ENCODE results near the gene CTAGE9. TPM values are rescaled to one million over a fixed set of nuclear protein-coding genes. Genes with fewer than 3 reads are reported as not detected.

The CTAGE9 gene
- polyA plus RNA-seq, 1 donor from 2014 or later = not detected

DNA sequence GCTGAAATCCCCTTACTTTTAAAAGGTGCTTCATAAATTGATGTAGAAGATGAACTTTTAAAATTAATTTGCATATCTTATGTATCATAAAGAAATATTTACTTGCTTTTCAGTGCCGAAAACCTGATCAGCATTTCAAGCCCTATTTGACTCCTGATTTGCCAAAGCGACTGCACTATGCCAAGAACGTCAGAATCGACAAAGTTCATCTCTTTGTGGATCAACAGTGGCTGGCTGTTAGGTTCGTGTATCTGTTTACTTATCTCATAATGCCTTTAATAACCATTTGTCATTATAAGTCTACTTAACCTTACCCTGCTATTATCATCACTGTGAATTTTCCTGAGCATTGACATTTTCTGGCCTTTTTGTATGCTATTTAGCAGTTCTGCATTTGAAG lies 17.4 kb downstream of the CTAGE9 start:
- H3K4me3 ChIP-seq (ENCODE audit: low read length) = no peak overlapping the region
- H3K36me3 ChIP-seq (ENCODE audit: insufficient read depth, low read length) = no peaks in the 10 kb centered on the region
- no peak overlapping the region for H3K4me2 ChIP-seq (ENCODE audit: low read length)
- H2AFZ ChIP-seq (ENCODE audit: low read depth, low read length) = no peak overlapping the region
- no peaks in the 10 kb centered on the region for H4K20me1 ChIP-seq (ENCODE audit: insufficient read depth)
- no peak overlapping the region for H3K27ac ChIP-seq (ENCODE audit: low read length)
- no peaks in the 10 kb centered on the region for H3K27me3 ChIP-seq (ENCODE audit: insufficient read depth, low read depth, low read length)
- H3F3A ChIP-seq (ENCODE audit: insufficient read depth, low read length, poor library complexity, severe bottlenecking) = no peaks in the 10 kb centered on the region
- TF ChIP-seq, protein P1, sequence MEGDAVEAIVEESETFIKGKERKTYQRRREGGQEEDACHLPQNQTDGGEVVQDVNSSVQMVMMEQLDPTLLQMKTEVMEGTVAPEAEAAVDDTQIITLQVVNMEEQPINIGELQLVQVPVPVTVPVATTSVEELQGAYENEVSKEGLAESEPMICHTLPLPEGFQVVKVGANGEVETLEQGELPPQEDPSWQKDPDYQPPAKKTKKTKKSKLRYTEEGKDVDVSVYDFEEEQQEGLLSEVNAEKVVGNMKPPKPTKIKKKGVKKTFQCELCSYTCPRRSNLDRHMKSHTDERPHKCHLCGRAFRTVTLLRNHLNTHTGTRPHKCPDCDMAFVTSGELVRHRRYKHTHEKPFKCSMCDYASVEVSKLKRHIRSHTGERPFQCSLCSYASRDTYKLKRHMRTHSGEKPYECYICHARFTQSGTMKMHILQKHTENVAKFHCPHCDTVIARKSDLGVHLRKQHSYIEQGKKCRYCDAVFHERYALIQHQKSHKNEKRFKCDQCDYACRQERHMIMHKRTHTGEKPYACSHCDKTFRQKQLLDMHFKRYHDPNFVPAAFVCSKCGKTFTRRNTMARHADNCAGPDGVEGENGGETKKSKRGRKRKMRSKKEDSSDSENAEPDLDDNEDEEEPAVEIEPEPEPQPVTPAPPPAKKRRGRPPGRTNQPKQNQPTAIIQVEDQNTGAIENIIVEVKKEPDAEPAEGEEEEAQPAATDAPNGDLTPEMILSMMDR (IDR thresholded peaks at IDR 0.05; ENCODE audit: poor library complexity, severe bottlenecking) = no peak
- no peaks in the 10 kb centered on the region for H3K9me2 ChIP-seq (ENCODE audit: insufficient read depth, low read length)
- no peaks in the 10 kb centered on the region for H3K9me3 ChIP-seq (ENCODE audit: low read length)
- H3K79me2 ChIP-seq (replicated peaks; ENCODE audit: insufficient read depth, low read length) = no peaks in the 10 kb centered on the region
- no peak overlapping the region for H3K9ac ChIP-seq (ENCODE audit: low read length)

DNA sequence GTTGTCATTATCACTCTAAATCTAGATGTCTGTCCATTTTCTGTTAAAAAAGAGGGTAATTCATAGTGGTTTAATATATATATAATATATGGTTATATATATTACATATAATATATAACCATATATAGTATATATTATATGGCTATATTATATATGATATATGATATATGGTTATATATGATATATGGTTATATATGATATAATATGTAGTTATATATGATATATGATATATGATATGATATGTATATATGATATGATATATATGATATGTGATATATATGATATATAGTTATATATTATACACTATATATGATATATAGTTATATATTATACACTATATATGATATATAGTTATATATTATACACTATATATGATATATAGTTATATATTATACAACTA lies 18.2 kb downstream of the CTAGE9 start:
- Histone ChIP-seq H3K36me3 (ENCODE audit: insufficient read depth, low read length) (no peaks in the 10 kb centered on the region), H3F3A (ENCODE audit: insufficient read depth, low read length, poor library complexity, severe bottlenecking) (no peaks in the 10 kb centered on the region), H3K27me3 (ENCODE audit: insufficient read depth, low read depth, low read length) (no peaks in the 10 kb centered on the region), H3K4me2 (ENCODE audit: low read length) (no peak overlapping the region), H3K9ac (ENCODE audit: low read length) (no peak overlapping the region), H3K27ac (ENCODE audit: low read length) (no peak overlapping the region), H4K20me1 (ENCODE audit: insufficient read depth) (no peaks in the 10 kb centered on the region), H3K4me3 (ENCODE audit: low read length) (no peak overlapping the region), H3K79me2 (replicated peaks; ENCODE audit: insufficient read depth, low read length) (no peaks in the 10 kb centered on the region), H3K9me2 (ENCODE audit: insufficient read depth, low read length) (no peaks in the 10 kb centered on the region), H3K9me3 (ENCODE audit: low read length) (no peaks in the 10 kb centered on the region), H2AFZ (ENCODE audit: low read depth, low read length) (no peak overlapping the region)
- TF ChIP-seq EZH2 (IDR thresholded peaks at IDR 0.05; ENCODE audit: borderline replicate concordance, insufficient read depth, low read length, poor library complexity, severe bottlenecking) = no peak
- no peak for TF ChIP-seq RAD21 (conservative IDR thresholded peaks at IDR 0.05)
- TF ChIP-seq MXI1 (conservative IDR thresholded peaks at IDR 0.05; ENCODE audit: poor library complexity, severe bottlenecking) = no peak
- no peak for TF ChIP-seq SMC3 (conservative IDR thresholded peaks at IDR 0.05; ENCODE audit: poor library complexity)
- no peak for TF ChIP-seq POLR2AphosphoS5 (IDR thresholded peaks at IDR 0.05)
- TF ChIP-seq EP300 (conservative IDR thresholded peaks at IDR 0.05; ENCODE audit: poor library complexity, severe bottlenecking) = no peak
- TF ChIP-seq, protein P1 (IDR thresholded peaks at IDR 0.05; ENCODE audit: poor library complexity, severe bottlenecking) = no peak
- TF ChIP-seq TAF1 (IDR thresholded peaks at IDR 0.05; ENCODE audit: low read depth) = no peak
- TF ChIP-seq, protein P2, sequence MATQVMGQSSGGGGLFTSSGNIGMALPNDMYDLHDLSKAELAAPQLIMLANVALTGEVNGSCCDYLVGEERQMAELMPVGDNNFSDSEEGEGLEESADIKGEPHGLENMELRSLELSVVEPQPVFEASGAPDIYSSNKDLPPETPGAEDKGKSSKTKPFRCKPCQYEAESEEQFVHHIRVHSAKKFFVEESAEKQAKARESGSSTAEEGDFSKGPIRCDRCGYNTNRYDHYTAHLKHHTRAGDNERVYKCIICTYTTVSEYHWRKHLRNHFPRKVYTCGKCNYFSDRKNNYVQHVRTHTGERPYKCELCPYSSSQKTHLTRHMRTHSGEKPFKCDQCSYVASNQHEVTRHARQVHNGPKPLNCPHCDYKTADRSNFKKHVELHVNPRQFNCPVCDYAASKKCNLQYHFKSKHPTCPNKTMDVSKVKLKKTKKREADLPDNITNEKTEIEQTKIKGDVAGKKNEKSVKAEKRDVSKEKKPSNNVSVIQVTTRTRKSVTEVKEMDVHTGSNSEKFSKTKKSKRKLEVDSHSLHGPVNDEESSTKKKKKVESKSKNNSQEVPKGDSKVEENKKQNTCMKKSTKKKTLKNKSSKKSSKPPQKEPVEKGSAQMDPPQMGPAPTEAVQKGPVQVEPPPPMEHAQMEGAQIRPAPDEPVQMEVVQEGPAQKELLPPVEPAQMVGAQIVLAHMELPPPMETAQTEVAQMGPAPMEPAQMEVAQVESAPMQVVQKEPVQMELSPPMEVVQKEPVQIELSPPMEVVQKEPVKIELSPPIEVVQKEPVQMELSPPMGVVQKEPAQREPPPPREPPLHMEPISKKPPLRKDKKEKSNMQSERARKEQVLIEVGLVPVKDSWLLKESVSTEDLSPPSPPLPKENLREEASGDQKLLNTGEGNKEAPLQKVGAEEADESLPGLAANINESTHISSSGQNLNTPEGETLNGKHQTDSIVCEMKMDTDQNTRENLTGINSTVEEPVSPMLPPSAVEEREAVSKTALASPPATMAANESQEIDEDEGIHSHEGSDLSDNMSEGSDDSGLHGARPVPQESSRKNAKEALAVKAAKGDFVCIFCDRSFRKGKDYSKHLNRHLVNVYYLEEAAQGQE (IDR thresholded peaks at IDR 0.05; ENCODE audit: borderline replicate concordance) = no peak
